Endothelial cell of hepatic sinusoid (primary cell): ENCODE measurements around the gene CAPZA2.
"Not testable (repeated sequence)": the region's sequence is repeated elsewhere in the genome, so short reads cannot be mapped to it uniquely, and the experiment has no call there.

Experiments
- in situ Hi-C: cut with HindIII; loops from 2 replicates; pipeline ENCODE4 v1.10.0; 2017; ENCODE audit warnings: low sequenced_read_pairs

Gene CAPZA2

DNA sequence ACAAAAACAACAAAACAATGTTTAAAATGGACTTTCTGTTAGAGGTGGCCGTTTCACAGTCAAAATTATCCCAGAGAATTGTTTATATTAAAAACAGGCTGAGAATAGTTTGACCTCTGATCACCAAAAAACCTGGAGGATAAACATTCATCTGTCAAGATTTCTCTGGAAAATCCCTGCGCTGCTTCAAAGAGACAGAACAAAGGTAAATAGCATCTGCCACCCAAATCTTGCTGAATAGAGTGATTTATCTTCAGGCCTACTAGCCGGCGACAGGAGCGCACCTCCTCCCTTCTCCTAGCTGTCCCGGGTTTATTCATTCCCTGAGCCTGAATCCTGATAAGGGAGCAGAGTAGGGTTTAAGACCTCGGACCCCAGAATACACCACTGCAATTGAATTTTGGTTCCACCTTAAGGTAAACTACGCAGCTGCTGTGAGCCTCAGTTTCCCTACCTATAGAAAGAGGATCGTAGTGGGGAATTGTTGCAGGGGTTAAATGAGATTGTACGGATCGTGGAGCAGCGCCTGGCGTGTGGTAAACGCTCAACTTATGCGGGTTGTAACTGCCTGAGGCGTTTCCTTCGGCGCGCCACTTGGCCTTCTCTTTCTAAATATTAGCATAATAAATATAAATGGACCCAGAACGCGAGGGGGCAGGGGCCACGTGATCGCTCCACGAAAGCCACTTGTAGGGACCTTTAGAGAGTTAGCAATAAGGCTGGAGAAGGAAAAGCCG lies 90.4 kb downstream of the CAPZA2 start:
- in situ Hi-C loops = no loop called here

DNA sequence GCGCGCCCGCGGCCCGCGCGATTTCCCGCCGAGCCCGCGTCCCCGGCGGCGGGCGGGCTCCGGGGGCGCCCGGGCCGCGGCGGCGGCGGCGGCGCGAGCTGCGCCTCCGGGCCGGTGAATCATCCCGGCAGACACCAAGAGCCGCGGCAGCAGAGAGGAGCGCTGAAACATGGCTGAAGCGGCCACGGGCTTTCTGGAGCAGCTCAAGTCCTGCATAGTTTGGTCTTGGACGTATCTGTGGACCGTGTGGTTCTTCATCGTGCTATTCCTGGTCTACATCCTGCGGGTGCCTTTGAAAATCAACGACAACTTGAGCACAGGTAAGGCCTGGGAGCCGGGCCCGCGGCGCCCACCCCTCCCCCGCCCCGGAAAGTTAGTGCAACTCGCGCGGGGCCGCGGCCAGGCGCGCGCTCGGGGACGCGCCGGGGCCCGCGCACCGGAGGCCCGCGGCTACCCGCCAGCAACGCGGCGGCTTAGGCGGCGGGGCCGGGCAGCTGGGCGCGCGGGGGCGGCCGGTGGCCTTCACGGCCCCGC lies 91.1 kb downstream of the CAPZA2 start, which contains the start of gene ST7:
Gene ST7, plus strand, starts transcription at position 130 of the 534 bp plus-strand sequence. Its CDS starts 40 bp downstream, at position 170.
- in situ Hi-C loops = no loop called here

DNA sequence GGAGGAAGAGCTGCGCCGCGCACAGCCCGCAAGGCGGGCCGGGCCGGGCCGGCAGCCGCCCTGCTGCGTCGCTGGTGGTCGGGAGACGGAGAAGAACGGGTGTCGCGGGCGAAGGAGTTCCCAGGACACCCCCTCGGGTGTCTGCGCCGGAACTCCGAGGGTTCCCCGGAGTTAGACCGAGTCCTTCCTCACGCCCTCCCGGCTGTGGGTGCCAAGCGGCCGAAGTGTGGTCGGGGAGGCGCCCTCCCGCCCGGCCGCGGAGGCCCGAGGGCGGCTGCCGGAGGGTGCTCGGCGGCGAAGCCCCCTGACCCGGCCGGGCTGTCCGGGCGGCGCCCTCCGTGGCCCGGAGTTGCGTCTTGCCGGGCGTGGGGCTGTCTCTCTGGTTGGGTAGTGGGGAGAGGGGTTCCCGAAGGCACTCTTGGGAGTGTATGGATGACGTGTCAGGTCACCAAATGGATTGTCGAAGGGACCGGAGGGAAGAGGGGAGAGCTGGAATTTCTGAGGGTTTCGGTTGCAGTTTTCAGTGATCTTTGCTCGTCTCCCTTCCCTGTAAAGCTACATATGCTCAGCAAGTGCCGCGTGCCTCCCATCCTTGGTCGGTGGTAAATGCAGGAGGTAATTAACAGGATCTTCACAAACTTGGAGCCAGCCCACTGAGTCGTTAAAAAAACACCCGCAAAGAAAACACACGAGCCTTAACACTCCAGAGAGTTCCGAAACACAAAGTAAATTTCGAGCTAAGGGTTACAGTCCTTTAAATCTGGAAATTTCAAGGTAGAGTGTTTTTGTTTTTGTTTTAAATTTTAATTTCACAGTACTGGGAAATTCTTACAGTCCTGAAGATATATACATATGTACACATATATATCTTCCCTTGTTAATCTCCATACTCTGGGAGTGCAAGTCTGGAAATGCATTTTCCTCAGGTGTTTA lies 91.8 kb downstream of the CAPZA2 start:
- in situ Hi-C loops = no loop called here

- in situ Hi-C loops = no loop called here
Observed at GRCh38 chr7:116955340-116955739, 93.0 kb downstream of the CAPZA2 start.

GRCh38 chr7:116955801-116956476 lies 93.6 kb downstream of the CAPZA2 start:
- in situ Hi-C loops = no loop called here

DNA sequence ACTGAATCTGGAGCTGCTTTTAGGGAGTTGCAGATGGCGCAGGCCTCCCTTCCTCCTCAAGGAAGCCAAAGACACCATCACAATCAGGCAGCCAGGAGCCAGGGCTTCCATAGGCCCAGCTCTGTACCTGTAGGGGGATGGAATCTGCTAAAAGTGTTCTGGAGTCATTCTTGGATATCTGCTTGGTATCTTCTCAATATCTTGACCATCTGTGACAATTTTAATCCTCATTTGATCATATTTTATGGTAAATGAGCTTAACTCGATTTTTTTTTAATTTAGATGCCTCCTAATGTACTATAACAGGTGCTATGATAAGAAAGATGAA lies 94.1 kb downstream of the CAPZA2 start:
- in situ Hi-C loops = no loop called here

- in situ Hi-C loops = no loop called here
Observed at GRCh38 chr7:116957874-116958273, 95.5 kb downstream of the CAPZA2 start.

DNA sequence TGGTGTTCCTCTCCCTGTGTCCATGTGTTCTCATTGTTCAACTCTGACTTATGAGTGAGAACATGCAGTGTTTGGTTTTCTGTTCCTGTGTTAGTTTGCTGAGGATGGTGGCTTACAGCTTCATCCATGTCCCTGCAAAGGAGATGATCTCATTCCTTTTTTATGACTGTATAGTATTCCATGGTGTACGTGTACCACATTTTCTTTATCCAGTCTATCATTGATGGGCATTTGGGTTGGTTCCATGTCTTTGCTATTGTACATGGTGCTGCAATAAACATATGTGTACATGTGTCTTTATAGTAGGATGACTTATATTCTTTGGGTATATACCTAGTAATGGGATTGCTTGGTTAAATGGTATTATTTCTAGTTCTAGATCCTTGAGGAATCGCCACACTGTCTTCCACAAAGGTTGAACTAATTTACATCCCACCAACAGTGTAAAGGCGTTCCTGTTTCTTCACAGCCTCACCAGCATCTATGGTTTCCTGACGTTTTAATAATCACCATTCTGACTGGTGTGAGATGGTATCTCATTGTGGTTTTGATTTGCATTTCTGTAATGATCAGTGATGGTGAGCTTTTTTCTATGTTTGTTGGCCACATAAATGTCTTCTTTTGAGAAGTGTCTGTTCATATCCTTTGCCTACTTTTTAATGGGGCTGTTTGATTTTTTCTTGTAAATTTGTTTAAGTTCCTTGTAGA lies 99.7 kb downstream of the CAPZA2 start:
- in situ Hi-C loops = not testable (repeated sequence)

DNA sequence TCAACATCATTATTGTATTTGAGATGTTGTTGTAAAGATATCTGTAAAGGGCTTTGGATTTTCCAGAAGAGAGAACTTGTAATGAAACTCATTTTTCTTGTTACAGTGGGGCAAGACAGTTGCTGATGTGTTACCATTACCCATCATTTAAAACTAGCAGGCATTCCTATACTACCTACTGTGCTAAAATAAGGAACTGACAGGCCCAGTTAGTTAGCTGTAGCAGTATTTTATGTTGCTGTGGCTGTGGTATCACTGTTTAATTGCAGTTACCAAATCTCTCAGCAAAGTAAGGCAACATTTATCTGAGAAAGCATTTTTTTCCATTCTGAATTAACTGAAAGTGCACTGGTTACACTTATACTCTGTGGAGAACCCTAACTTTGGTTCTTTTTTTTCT lies 100.8 kb downstream of the CAPZA2 start:
- in situ Hi-C loops = no loop called here

GRCh38 chr7:116966601-116967000 lies 104.2 kb downstream of the CAPZA2 start:
- in situ Hi-C loops = no loop called here

DNA sequence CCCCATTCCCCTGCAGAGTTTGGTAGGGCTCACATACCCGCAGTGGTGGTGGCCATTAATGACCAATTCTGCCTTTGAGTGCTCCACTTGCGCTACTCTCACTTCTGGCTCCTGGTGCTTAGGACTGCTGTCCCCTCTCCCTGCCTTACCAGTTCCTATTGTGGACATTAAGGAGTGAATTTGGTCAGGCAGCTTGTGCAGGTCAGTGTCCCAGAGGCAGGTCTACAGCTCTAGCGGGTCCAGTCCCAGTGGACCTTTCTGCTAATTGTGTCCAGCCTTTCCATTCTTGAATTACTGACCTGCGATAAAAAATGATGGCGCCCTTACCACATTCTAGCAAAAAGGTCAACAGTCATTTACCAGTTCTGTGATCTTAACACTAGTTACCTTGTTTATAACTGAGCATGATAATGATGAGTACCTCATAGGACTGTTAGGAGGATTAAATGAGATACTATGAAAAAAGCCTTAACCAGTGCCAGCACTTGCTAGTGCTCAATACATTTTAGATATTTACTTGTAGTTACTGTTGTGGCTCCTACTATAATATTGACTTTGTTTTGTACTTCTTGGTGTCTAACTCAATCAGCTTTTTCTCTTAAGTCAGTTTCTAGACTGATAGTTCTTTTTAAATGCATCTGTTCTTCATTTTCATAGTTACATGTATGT lies 105.0 kb downstream of the CAPZA2 start:
- in situ Hi-C loops = no loop called here

GRCh38 chr7:116967983-116968382 lies 105.6 kb downstream of the CAPZA2 start:
- in situ Hi-C loops = no loop called here

DNA sequence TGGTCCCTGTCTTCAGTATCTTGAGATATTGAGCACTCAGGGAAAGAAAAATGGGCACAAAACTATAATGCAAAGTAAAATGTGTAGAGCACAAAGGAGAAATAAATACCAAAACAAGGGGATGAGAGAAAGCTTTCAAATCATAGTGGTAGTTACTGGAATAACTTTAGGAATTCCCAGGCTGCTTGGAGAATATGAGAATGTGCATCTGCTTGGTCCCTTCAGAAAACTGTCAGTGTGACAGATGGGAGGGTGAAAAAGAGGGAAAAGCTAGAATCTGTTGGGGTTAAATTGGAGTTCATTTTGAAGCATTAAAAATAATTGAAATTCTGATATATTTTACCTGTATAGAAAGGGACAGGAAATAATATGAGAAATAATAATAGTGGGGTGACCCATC lies 106.2 kb downstream of the CAPZA2 start:
- in situ Hi-C loops = no loop called here

GRCh38 chr7:116969371-116969902 lies 107.0 kb downstream of the CAPZA2 start:
- in situ Hi-C loops = no loop called here

GRCh38 chr7:116970238-116970910 lies 108.0 kb downstream of the CAPZA2 start:
- in situ Hi-C loops = no loop called here

DNA sequence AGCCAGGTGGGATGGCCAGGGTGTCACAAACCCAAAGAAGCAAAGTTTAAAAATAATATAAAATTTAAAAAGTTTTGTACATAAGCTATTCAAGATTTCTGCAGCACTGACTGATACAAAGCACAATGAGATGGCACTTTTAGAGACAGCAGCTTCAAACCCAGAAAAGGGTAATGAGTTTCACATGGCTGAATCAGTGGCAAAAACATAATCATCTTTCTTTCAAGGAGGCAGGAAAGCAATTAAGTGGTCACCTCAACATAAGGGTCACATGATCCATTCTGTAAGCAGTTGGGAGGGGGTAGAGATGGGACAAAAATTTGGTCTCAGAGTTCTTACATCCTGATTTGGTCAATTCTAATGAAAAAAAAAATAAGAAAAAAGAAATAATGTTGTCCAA lies 108.8 kb downstream of the CAPZA2 start:
- in situ Hi-C loops = not testable (repeated sequence)
